Fibroblast of skin of right biceps (primary cell): Measurements from ENCODE around the gene CHCHD6.

Experiments used
- DNase-seq: peaks from one replicate; pipeline ENCODE4 v3.0.0-alpha.2; 2013

The CHCHD6 gene

GRCh38 chr3:126668450-126669401 is 35.3 kb upstream of the CHCHD6 start:
- no peak for DNase-seq

DNA sequence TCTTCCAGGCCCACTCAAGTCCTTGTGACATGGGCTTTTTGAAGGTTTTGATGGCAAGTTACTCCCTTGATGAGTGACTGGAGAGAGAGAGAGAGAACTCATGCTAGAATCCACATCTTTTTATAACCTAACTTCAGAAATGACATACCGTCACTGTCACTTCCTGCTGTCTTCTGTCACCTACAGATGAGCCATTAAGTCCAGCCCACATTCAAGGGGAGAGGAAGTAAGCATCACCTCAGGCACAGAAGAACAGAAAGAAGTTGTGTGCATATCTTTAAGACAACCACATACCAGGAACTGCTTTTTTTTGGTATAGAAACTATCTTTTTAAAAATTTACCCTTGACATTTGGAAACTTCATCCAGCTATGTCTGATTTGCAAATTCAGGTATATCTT is 32.5 kb upstream of the CHCHD6 start:
- DNase-seq, result no peak

GRCh38 chr3:126672340-126672739 is 31.7 kb upstream of the CHCHD6 start:
- DNase-seq, result no peak

DNA sequence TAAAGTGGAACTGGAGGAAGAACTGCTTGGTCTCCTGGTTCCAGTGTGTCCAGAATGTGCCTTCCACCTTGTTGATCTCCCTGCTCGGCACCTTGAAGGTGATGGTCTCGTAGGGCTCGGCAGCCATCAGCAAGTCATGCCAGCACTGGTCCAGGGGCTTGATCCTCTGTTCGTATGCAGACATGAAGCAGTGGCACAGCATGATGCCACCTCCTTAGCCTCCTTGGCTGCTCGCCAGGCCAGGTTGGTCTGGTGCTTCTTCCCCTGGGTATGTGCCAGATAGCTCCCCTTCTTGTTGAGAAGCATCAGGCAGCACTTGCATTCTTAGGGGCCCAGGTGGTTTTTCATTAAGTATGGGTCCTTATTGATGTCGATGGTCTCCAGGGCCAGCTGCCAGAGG is 31.3 kb upstream of the CHCHD6 start:
- DNase-seq, result no peak

DNA sequence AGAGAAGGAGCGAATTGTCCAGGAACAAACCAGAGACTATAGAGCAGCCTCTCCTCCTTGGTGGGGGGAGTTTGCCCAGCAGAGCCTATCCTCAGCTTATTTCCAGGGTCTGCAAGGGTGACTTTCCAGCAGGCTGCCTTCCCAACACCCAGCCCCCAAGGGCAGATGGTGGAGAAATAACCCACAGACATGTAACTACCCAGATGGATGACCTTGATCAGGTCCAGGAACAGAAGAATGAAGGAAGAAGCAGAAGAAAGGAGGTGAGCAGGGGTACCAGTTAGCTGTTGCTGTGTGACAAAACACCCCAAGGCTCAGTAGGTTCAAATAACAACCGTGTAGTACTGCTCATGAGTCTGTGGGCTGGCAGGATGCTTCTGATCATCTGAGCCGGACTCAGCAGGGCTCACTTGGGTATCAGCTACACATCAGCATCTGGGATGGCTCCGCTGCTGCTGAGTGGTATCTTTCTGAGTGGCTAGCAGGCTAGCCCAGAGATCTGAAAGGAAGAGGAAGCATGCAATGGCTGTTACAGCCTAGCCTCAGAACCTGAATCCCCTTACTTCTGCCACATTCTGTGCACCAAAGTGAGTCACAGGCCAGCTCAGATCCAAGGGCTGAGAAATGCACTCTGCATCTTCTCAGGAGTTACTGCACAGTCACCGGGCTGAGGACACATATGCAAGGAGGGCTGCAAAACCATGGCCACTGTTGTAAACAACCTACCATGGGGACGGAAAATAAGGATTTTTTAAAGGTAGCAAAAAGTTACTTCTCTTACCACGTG is 26.9 kb upstream of the CHCHD6 start:
- DNase-seq, result peak; percentile 44

DNA sequence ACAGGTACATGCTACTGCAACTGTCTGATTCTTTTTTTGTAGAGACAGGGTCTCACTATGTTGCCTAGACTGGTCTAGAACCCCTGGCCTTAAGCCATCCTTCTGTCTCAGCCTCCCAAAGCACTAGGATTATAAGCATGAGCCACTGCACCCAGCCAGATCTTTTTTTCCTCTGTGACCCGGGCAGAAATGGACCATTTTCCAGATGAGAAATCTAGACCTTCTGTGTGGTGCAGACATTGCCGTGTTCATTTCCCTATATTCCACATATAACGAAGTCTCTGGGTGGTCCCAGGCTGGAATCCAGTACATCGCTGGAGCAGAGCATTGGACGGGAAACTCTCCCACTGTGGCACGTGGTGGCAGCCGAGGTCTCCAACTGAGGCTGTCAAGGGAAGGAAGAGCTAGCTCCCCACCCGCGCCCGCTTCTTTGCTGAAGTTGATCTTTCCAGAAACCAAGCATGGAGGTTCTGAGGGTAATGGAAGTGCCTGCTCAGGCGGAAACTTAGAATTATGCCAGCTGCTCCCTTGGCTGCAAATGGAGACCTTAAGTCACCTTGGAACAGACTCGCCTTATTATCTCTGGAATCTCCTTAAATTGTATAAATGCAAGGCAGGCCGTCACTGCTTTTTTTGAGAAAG is 26.1 kb upstream of the CHCHD6 start:
- DNase-seq, result no peak

DNA sequence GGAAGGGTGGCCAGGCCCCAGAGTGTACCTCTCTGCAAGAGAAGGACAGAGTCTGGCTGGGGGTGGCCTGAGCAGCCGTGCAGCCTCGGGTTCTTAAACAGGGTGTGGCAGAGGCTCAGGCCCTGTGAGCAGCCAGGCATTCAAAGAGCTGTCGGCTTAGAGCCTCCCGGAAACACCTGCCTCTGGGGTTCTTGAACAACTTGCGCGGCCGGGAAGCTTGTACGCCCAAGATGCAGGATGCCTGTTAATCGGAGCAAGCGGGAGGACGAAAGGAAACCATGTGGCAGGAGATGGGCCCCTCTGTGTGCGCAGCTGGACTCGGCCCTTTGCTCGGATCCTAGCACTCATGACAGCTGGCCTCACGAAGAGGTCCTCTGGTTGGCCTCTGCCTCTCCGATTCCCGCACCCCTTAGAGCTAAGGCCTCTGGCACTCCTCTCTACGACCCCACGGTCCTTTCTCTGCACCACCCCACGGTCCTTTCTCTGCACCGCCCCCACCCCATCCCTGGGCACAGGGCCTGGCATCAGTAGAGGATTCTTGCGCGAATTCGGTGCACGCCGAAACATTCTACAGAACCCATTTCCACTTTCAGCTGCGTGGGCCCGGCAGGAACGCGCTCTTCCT is 25.2 kb upstream of the CHCHD6 start:
- DNase-seq, result no peak

DNA sequence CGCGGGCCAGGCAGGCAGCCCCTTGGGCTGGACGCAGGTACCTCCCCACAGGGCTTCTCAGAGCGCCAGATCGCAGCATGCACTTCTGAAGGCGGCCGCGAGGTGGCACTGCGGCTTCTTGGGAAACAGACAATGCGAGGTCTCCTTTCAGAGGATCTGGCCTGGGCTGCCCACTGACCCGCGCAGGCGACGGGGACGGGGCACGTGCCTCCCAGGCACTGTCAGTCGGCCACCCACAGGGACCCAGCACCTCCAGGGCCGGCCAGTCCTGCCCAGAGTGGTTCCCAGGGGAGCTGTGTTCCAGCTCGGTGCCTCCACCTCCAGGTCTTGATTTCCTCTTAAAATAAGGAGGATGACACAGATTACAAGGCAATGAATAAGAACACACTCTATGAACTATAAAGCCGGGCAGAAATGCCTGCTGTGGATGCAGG is 24.7 kb upstream of the CHCHD6 start:
- peak; percentile 66 for DNase-seq

- peak; percentile 49 for DNase-seq
Measured at GRCh38 chr3:126679831-126680666, 24.0 kb upstream of the CHCHD6 start.

DNA sequence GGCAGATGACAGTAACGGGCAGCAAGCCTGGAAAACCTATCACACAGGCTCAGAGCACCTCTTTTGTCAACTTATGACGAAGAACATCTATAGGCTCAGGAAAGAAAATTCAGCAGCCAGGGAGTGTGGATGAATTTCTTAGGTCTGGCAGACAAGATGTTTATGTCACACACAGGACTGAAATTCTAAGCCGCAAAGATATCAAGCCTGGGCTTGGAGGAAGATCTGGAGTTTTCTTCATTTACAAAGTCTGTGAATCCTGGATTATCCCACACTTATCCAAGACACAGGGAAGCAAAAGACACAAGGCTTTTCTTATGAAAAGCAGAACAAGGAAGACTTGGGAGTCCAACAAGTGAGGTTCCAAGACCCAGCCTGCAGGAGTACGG is 23.4 kb upstream of the CHCHD6 start:
- DNase-seq, result no peak

- DNase-seq, result no peak
Measured at GRCh38 chr3:126682009-126682408, 22.0 kb upstream of the CHCHD6 start.

DNA sequence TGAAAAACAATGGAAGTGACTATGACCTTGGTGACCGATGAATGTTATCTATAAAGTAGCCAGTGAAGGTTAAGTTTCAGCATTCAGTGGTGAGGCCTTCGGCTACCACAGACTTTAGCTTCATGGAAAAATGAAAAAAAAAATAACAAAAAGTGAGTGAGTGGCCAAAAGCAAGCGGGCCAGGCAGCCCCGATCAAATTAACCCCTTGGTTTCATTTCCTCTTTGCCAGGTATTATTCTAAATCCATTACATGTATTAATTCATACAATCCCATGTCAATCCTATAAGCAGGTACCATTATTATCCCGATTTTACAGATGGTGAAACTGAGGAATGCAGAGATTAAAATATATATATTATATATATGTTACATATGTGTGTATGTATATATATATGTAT is 21.0 kb upstream of the CHCHD6 start:
- DNase-seq, result no peak

- peak; percentile 27 for DNase-seq
Measured at GRCh38 chr3:126684218-126684751, 19.8 kb upstream of the CHCHD6 start.

- DNase-seq, result no peak
Measured at GRCh38 chr3:126685021-126685420, 19.0 kb upstream of the CHCHD6 start.

DNA sequence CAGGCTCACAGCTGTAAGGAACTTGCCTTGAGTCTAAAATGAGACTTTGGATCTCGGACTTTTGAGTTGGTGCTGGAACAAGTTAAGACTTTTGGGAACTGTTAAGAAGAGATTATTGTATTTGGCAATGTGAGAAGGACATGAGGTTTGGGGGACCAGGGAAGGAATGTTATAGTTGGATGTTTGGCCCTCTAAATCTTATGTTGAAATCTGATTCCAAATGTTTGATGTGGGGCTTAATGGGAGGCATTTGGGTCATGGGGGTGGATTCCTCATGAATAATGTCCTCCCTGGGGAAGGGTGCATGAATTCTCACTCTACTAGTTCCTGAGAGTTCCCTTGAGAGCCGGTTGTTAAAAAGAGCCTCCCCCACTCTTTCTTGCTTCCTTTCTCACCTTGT is 18.5 kb upstream of the CHCHD6 start:
- peak; percentile 37 for DNase-seq

GRCh38 chr3:126691765-126692164 is 12.3 kb upstream of the CHCHD6 start:
- DNase-seq, result no peak

- DNase-seq, result no peak
Measured at GRCh38 chr3:126692858-126693257, 11.2 kb upstream of the CHCHD6 start.

GRCh38 chr3:126693921-126694320 is 10.1 kb upstream of the CHCHD6 start:
- no peak for DNase-seq

- no peak for DNase-seq
Measured at GRCh38 chr3:126696701-126697267, 7.3 kb upstream of the CHCHD6 start.

DNA sequence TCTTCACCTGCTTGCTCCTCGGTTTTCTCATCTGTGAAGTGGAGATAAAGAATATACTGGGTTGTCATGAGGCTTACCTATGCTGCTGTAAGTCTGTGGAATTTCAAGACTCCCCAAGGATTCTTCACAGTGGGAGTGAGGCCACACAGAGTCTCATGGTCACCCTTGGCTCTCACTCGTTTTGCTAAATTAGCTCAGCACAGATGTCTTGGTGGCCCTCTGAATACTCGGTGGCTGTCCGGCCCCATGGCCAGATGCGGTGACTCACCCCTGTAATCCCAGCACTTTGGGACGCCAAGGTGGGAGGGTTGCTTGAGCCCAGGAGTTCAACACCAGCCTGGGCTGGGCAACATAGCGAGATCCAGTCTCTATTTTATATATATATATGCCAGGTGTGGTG is 5.0 kb upstream of the CHCHD6 start:
- no peak for DNase-seq

GRCh38 chr3:126704494-126705214 is 614 bp downstream of the CHCHD6 start:
- DNase-seq, result no peak
